Trophoblast cell (in vitro differentiated cells and primary cell): Measurements from ENCODE around the gene RASSF4.

Source experiments
- DNase-seq, 2 donors: peaks; one replicate each; pipeline ENCODE4 v3.0.0-alpha.2; 2016
- H2AFZ ChIP-seq: 2 replicates; pipeline ENCODE4 v1.6.1; 2013; ENCODE audit warnings: low read length, moderate library complexity, mild to moderate bottlenecking; ENCODE audit not compliant: insufficient read depth, poor library complexity
- H2AK5ac ChIP-seq: 2 replicates; pipeline ENCODE4 v1.6.1; 2013; ENCODE audit warnings: mild to moderate bottlenecking, low read length
- H2BK120ac ChIP-seq: 2 replicates; pipeline ENCODE4 v1.6.1; 2013; ENCODE audit warnings: low read length, mild to moderate bottlenecking, moderate library complexity; ENCODE audit not compliant: insufficient read depth, poor library complexity
- H2BK12ac ChIP-seq: 2 replicates; pipeline ENCODE4 v1.6.1; 2013; ENCODE audit warnings: mild to moderate bottlenecking, low read length, moderate library complexity
- H2BK5ac ChIP-seq: 2 replicates; pipeline ENCODE4 v1.6.1; 2013; ENCODE audit warnings: low read length, low read depth, moderate library complexity, mild to moderate bottlenecking; ENCODE audit not compliant: poor library complexity
- H3K14ac ChIP-seq: 2 replicates; pipeline ENCODE4 v1.6.1; 2013; ENCODE audit warnings: mild to moderate bottlenecking, low read length
- H3K18ac ChIP-seq: 2 replicates; pipeline ENCODE4 v1.6.1; 2013; ENCODE audit warnings: mild to moderate bottlenecking, low read length
- H3K23ac ChIP-seq: 2 replicates; pipeline ENCODE4 v1.6.1; 2013; ENCODE audit warnings: low read length
- H3K27ac ChIP-seq: 2 replicates; pipeline ENCODE4 v1.5.1; 2013; ENCODE audit warnings: low read depth, mild to moderate bottlenecking, inconsistent platforms, low read length, moderate library complexity
- H3K27me3 ChIP-seq: 2 replicates; pipeline ENCODE4 v1.6.1; 2013; ENCODE audit warnings: inconsistent platforms, mild to moderate bottlenecking, low read length, moderate library complexity; ENCODE audit not compliant: insufficient read depth
- H3K36me3 ChIP-seq, 2 experiments: 1 replicate in 1 of 2; 2 replicates in 1 of 2; pipeline ENCODE4 v1.6.1; 2013; ENCODE audit warnings: low read length in 2 of 2, mild to moderate bottlenecking in 2 of 2, moderate library complexity in 1 of 2; ENCODE audit not compliant: insufficient read depth in 2 of 2, control insufficient read depth in 1 of 2
- H3K4ac ChIP-seq: 2 replicates; pipeline ENCODE4 v1.6.1; 2013; ENCODE audit warnings: low read depth, mild to moderate bottlenecking, low read length, moderate library complexity
- H3K4me1 ChIP-seq, 2 experiments: 1 replicate in 1 of 2; 2 replicates in 1 of 2; pipeline ENCODE4 v1.6.1; 2013; ENCODE audit warnings: low read length in 2 of 2, mild to moderate bottlenecking in 2 of 2, moderate library complexity in 1 of 2; ENCODE audit not compliant: insufficient read depth in 2 of 2, control insufficient read depth in 1 of 2
- H3K4me2 ChIP-seq: 2 replicates; pipeline ENCODE4 v1.6.1; 2013; ENCODE audit warnings: inconsistent platforms, mild to moderate bottlenecking, low read length, moderate library complexity
- H3K4me3 ChIP-seq: 2 replicates; pipeline ENCODE4 v1.5.1; 2013; ENCODE audit warnings: mild to moderate bottlenecking, low read depth, low read length, inconsistent platforms
- H3K79me1 ChIP-seq: one replicate; pipeline ENCODE4 v1.6.1; 2013; ENCODE audit warnings: low read length
- H3K79me2 ChIP-seq: 2 replicates; pipeline ENCODE4 v1.6.1; 2013; ENCODE audit warnings: low read length, mild to moderate bottlenecking; ENCODE audit not compliant: control insufficient read depth, insufficient read depth, poor library complexity
- H3K9ac ChIP-seq: 2 replicates; pipeline ENCODE4 v1.6.1; 2013; ENCODE audit warnings: mild to moderate bottlenecking, low read length
- H3K9me3 ChIP-seq: 2 replicates; pipeline ENCODE4 v1.6.1; 2013; ENCODE audit warnings: low read depth, mild to moderate bottlenecking, control low read depth, inconsistent platforms, low read length; ENCODE audit not compliant: insufficient read depth
- H4K12ac ChIP-seq: 2 replicates; pipeline ENCODE4 v1.6.1; 2013; ENCODE audit warnings: low read depth, mild to moderate bottlenecking, low read length, moderate library complexity
- H4K8ac ChIP-seq: 2 replicates; pipeline ENCODE4 v1.6.1; 2013; ENCODE audit warnings: low read depth, mild to moderate bottlenecking, low read length, moderate library complexity
- H4K91ac ChIP-seq: one replicate; pipeline ENCODE4 v1.6.1; 2013; ENCODE audit warnings: low read depth, mild to moderate bottlenecking, low read length, moderate library complexity
- WGBS: extraction: QIAGEN DNeasy Blood & Tissue Kit; methylation state at CpG from one replicate; pipeline ENCODE4 v1.1.7; 2013; ENCODE audit warnings: missing lambda C conversion rate; ENCODE audit not compliant: insufficient read length, insufficient coverage; ENCODE audit errors: extremely low coverage; 5-methylcytosine and 5-hydroxymethylcytosine counted together

Gene RASSF4

DNA sequence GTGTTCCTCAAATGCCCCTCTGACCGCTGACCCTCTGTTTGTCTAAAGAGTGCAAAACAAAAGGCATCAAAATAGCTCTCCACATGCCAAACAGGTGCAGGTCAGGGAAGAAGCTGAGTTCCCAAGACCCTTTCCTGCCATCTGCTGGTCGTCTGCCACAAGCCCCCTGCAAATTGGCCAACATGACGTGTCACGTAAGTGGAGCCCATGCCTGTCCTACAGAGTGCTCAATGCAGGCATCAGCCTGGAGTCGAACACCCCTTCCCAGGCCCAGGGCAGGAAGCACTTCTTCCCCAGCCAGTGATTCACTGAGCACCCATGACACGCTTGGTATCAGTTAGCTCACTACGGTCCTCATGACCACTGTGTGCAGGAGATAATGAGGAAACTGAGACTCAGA is 34.4 kb upstream of the RASSF4 start:
- Histone ChIP-seq H3K4me3 (no peak overlapping the region), H2BK120ac (no peak overlapping the region), H3K27me3 (no peaks in the 10 kb centered on the region), H3K9ac (no peak overlapping the region), H4K8ac (no peak overlapping the region), H3K23ac (no peak overlapping the region), H3K79me1 (no peaks in the 10 kb centered on the region), H3K4me1 (no peaks in the 10 kb centered on the region), H3K4ac (no peak overlapping the region), H2AK5ac (no peak overlapping the region), H4K12ac (no peak overlapping the region), H3K18ac (no peak overlapping the region), H3K14ac (no peak overlapping the region), H3K27ac (no peak overlapping the region), H3K4me2 (no peak overlapping the region), H3K79me2 (no peaks in the 10 kb centered on the region), H2BK12ac (no peak overlapping the region), H2AFZ (no peak overlapping the region), H4K91ac (no peak overlapping the region), H3K36me3 (no peaks in the 10 kb centered on the region), H3K9me3 (peaks cover 3% of the 10 kb centered on the region), H2BK5ac (no peak overlapping the region)
- no CpG with 5 or more reads among the region's 7 CpGs for WGBS
- no peak for DNase-seq

GRCh38 chr10:44925811-44926750 is 33.5 kb upstream of the RASSF4 start:
- H3K4me1 ChIP-seq = no peaks in the 10 kb centered on the region
- no peak overlapping the region for H3K4ac ChIP-seq
- no peak overlapping the region for H3K9ac ChIP-seq
- no peak overlapping the region for H3K27ac ChIP-seq
- H3K79me1 ChIP-seq = no peaks in the 10 kb centered on the region
- no peak overlapping the region for H3K14ac ChIP-seq
- H3K4me2 ChIP-seq = no peak overlapping the region
- H4K12ac ChIP-seq = no peak overlapping the region
- no peaks in the 10 kb centered on the region for H3K79me2 ChIP-seq
- no peak overlapping the region for H2BK5ac ChIP-seq
- no peak overlapping the region for H4K8ac ChIP-seq
- no peaks in the 10 kb centered on the region for H3K27me3 ChIP-seq
- DNase-seq = no peak
- H2AFZ ChIP-seq = no peak overlapping the region
- H4K91ac ChIP-seq = no peak overlapping the region
- H3K18ac ChIP-seq = no peak overlapping the region
- peaks cover 3% of the 10 kb centered on the region for H3K9me3 ChIP-seq
- H3K36me3 ChIP-seq = no peaks in the 10 kb centered on the region
- H3K23ac ChIP-seq = no peak overlapping the region
- H3K4me3 ChIP-seq = no peak overlapping the region
- no peak overlapping the region for H2BK120ac ChIP-seq
- H2BK12ac ChIP-seq = no peak overlapping the region
- no CpG with 5 or more reads among the region's 16 CpGs for WGBS
- H2AK5ac ChIP-seq = no peak overlapping the region

DNA sequence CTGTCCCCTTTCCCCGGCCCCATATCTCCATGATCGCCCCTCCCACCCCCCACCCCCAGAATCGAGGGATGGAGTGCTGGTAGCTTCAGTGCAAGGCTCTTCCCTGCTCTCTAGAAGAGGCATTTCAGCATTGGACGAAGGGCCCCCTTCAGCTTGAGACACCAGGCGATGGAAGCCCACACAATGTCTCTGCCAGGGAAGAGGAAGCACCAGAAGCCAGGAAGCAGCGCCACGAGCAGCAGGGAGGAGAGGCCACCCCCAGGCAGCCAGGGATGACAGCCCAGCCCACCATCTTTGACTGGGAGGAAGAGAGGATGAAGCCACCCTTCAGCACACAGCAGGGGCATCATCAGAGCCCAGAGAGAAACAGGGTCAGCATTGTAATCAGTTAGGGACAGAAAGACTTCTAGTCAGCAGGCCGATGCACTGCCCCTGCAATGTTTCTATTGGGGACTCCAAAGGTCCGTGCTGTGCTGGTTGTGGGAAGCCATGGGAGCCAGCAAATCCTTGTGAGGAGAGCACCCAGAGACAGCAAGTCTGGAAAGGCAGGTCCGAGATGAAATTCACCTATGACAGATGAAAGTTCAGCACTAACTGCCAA is 32.8 kb upstream of the RASSF4 start:
- Histone ChIP-seq H3K79me1 (no peaks in the 10 kb centered on the region), H3K4me1 (no peaks in the 10 kb centered on the region), H3K27ac (no peak overlapping the region), H2BK5ac (no peak overlapping the region), H3K9me3 (peaks cover 3% of the 10 kb centered on the region), H2AFZ (no peak overlapping the region), H3K4ac (no peak overlapping the region), H3K36me3 (no peaks in the 10 kb centered on the region), H4K91ac (no peak overlapping the region), H3K9ac (no peak overlapping the region), H3K79me2 (no peaks in the 10 kb centered on the region), H3K14ac (no peak overlapping the region), H4K12ac (no peak overlapping the region), H2AK5ac (no peak overlapping the region), H2BK12ac (no peak overlapping the region), H3K4me2 (no peak overlapping the region), H3K4me3 (no peak overlapping the region), H4K8ac (no peak overlapping the region), H3K23ac (no peak overlapping the region), H3K27me3 (no peaks in the 10 kb centered on the region), H3K18ac (no peak overlapping the region), H2BK120ac (no peak overlapping the region)
- no peak for DNase-seq
- no CpG with 5 or more reads among the region's 10 CpGs for WGBS

DNA sequence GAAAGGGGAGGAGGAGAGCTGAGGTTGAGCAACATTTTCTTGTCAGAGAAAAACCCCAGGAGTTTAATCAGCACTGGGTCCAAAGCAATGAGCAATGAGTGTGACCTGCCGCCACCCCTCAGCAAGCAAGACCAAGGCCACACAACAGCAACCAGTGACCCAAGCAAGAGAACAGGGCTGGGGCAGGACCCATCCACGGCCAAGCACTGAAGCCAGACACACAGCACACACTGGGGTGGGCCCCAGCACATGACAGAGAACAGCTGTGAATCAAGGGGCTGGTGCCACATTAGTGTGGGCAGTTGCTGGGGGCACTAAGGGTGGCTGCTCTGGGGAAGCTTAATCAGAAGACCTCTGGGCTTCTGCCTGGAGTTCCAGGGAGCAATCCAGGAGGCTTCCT is 32.2 kb upstream of the RASSF4 start:
- H3K4ac ChIP-seq = no peak overlapping the region
- no peak overlapping the region for H2BK5ac ChIP-seq
- H3K4me1 ChIP-seq = peaks cover 0 to under 1% of the 10 kb centered on the region in 2 experiments
- no peaks in the 10 kb centered on the region for H3K79me2 ChIP-seq
- no peak overlapping the region for H2AFZ ChIP-seq
- no peak overlapping the region for H2BK120ac ChIP-seq
- no peak overlapping the region for H2AK5ac ChIP-seq
- H4K91ac ChIP-seq = no peak overlapping the region
- no peak overlapping the region for H3K9ac ChIP-seq
- H3K27me3 ChIP-seq = no peaks in the 10 kb centered on the region
- peaks cover 3% of the 10 kb centered on the region for H3K9me3 ChIP-seq
- H4K12ac ChIP-seq = no peak overlapping the region
- H2BK12ac ChIP-seq = no peak overlapping the region
- no peak overlapping the region for H3K27ac ChIP-seq
- H3K23ac ChIP-seq = no peak overlapping the region
- no peak overlapping the region for H3K4me2 ChIP-seq
- no peak overlapping the region for H3K14ac ChIP-seq
- H3K79me1 ChIP-seq = no peaks in the 10 kb centered on the region
- no peak overlapping the region for H3K4me3 ChIP-seq
- no CpG with 5 or more reads among the region's 2 CpGs for WGBS
- H4K8ac ChIP-seq = no peak overlapping the region
- DNase-seq = no peak
- no peaks in the 10 kb centered on the region for H3K36me3 ChIP-seq
- no peak overlapping the region for H3K18ac ChIP-seq
